ENCODE measurements around the gene FLNB.

FLNB gene

DNA sequence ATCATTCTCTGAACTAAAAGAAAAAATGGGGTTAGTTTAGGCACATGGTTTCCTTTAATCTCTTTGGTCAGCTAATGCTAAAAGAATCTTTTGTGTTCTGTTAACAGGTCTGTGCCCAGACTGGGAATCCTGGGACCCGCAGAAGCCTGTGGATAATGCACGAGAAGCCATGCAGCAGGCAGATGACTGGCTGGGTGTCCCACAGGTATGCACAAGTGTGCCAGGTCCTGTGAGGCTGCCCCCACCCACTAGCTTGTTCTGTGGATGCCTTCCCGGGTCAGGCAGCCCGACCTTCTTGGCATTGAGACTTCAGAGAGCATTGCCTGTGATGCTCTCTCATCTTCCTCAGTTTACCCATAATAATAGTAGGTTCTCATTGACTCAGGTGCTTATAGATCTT lies 70.4 kb downstream of the FLNB start:
- no peak for DNase-seq (ENCODE audit: low spot score)

DNA sequence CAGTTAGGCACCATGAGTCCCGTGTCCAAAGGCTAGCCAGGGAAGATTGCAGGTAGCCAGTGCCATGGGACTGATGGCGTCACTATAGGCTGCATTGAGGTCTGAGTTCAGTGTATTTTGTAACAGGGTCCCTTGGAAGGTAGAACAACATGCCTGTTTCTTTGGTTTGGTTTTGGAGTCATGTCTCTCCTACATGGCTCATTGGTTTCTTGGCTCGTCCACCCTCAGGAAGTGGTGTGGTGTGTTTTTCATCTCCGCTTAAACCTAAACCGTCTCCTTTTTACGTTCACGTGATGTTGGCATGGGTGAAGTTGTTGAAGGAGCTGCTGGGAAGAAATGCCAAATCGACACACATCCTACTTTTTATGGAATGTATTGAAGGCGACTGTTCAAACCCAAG lies 71.6 kb downstream of the FLNB start:
- DNase-seq (ENCODE audit: low spot score), result no peak

DNA sequence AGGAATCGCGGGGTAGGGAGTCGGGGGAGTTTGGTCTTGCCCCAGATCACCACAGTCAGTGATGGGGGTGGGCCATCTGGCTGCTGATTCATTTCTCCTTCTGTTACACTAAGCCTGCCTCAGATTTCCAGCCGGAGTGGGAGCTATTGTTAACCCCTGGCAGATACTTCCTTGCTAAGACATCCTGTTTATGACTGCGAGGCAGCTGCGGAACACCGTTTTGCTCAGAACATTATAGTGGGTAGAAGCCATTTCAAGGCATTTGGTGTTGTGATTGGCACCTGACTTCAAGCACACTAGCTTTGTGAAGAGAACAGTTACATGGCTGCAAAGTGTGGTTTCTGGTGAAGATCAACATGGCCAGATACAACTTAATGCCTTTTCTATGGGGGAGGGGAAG lies 73.8 kb downstream of the FLNB start:
- no peak for DNase-seq (ENCODE audit: low spot score)

DNA sequence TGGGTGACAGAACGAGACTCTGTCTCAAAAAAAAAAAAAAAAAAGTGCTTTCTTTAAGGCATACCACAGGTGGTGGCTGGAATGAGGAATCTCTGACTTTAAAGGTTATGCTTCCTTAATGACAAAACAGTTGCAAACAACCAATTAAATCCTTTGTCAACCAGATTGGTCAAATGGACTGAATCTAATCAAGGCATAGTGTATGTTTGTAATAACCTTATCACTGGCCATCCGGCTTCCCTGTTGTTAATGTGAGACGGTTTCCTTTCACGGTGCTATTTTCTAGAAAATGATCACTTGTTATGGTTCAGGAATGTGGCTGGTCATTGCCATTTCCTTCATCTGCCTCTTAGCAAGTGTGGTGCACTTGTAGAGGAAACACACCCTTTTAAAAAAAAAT lies 75.9 kb downstream of the FLNB start:
- no peak for DNase-seq (ENCODE audit: low spot score)

DNA sequence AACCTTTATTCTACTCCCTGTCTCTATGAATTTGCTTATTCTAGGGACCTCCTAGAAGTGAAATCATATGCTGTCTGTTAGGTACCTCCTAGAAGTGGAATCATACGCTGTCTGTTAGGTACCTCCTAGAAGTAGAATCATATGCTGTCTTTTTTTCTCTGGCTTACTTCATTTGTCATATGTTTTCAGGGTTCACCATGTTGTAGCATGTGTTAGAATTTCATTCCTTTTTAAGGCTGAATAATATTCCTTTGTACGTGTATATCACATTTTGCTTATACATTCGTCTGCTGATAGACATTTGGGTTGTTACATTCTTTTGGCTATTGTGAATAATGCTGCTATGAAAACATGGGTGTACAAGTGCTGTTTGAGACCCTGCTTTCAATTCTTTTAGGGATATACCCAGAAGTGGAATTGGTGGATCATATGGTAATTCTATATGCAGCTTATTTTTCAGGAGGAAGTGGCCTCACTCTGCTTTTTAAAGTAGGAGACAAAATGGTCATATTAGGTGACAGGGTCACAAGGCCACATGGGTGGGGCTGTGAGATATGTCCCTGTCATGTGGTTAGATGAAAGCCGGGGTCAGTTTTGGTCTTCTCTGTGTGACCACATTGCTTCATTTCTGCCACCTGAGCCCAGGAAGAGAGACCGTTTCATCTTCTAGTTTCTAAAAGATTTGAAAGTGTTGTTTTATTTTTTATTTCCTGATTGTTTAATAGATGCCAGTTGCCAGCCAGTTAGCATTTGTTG lies 76.7 kb downstream of the FLNB start:
- DNase-seq (ENCODE audit: low spot score), result no peak

DNA sequence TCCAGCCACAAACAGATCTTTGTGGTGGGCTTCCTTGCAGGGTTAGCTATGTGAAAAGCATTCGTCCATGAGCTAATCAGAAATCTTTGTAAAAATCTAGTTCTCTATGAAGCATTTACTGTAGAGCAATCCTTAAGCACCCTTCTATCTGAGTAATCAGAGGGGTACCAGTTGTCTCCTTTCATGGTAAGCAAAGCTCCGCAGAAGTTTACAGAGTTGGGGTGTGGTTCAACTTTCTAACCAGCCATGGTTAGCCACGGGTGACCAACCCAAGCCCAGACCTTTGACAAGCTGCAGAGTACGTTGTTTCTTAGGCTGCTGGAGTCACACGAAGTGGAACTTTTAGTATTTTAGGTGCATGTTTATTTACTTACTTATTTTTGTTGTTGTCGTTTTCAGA lies 77.4 kb downstream of the FLNB start:
- DNase-seq (ENCODE audit: low spot score), result no peak

DNA sequence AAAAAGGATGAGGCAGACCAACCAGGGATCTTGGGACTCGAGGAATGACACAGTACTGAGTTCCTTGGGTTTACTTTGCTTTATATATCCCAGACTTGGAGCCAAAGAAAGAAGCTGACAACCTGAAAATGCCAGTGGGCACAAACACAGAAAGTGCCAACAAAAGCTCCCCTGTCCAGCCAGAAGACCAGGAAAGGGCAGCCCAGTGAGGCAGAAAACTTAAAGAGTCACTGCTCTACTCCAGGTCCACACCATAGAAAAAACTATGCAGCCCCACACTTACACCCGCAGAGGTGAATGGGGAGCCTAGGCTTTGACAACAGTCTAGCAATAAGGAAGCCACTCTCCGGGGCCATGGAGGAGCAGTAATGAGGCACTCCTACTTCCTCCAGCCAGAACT lies 80.3 kb downstream of the FLNB start:
- no peak for DNase-seq (ENCODE audit: low spot score)

DNA sequence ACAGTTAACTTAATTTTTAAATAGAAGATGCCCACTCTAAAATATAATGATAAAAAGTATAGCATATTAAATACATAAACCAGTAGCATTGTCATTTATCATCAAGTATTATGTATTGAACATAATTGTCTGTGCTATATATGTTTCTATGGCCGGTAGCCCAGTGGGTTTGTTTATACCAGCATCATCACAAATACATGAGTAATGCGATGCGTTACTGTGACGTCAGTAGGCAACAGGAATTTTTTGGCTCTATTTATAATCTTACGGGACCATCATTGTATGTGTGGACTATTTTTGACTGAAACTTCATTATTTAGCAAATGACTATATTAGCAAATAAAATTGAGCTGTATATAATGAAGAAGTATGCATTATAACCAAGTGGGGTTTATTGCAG lies 82.1 kb downstream of the FLNB start:
- no peak for DNase-seq (ENCODE audit: low spot score)

DNA sequence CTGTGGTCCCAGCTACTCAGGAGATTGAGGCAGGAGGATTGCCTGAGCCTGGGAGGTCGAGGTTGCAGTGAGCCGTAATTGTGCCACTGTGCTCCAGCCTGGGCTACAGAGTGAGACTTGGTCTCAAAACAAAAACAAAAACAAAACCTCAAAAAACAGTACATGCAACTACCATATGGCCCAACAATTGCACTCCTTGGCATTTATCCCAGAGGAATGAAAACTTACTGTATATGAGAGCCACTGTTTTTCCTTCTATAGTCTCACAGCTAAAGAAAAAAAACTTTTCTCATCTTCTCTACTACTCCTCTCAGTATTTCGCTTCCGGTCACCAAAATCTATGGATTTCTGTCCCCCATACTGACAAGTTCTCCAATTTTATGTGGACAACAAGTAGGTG lies 84.3 kb downstream of the FLNB start:
- no peak for DNase-seq (ENCODE audit: low spot score)

DNA sequence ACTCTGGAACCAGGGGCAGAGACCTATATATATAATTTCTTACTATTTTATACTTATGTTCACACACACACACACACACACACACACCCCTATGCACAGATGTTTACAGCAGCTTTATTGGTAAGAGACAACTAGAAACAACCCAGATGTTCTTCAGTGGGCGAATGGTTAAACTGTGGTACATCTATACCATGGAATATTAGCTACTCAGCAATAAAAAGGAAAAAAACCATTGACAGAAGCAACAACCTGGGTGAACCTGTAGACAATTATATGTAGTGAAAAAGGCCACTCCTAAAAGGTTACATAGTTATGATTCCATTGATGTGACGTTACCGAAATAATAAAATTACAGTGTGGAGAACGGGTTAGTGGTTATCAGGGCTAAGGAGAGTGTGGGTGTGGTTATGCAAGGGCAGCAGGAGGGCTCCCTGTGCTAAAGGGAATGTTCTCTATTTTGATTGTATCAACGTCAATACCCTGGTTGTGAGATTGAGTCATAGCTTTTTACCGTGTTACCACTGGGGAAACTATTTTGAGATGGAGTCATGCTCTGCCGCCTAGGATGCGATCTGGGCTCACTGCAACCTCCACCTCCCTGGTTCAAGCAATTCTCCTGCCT lies 85.5 kb downstream of the FLNB start:
- no peak for DNase-seq (ENCODE audit: low spot score)

DNA sequence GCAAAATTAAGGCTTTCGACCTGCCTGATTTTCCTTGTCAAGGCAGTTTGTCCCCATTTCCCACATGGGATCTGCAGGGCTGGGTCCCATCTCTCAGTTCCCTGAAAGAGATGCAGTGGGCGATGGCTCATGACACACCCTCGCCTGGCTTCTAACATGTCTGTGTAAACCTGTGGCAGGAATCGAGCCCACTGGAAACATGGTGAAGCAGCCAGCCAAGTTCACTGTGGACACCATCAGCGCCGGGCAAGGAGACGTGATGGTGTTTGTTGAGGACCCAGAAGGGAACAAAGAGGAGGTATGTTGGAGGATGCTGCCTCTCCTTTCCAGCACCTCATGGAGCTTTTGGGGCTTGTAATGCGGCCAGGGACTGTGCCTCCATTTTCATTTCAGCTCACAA lies 86.4 kb downstream of the FLNB start:
- DNase-seq (ENCODE audit: low spot score), result no peak

DNA sequence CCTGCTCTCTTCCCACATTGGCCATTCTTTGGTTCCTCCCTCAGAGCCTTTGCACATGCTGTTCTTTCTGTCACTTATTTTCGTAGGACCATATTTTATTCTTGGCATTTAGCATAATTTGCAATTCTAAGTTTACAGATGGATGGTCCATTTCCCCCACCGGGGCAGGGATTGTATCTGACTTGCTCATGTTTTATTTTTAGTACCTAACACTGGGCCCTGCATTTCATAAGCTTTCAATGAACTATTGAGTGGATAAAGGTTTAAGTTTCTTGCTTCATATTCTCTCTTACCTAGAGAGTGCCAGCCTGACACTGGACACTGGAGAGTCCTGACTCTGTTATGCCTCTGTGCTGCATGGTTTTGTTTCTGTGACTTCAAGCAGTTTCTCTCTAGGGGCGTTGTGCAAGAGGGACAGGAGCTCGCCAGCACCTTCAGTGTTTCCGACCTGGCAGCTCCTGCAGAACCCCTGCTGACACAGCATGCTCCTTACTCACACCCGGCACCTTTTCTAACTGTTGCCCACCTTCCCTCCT lies 87.4 kb downstream of the FLNB start:
- DNase-seq (ENCODE audit: low spot score), result no peak

DNA sequence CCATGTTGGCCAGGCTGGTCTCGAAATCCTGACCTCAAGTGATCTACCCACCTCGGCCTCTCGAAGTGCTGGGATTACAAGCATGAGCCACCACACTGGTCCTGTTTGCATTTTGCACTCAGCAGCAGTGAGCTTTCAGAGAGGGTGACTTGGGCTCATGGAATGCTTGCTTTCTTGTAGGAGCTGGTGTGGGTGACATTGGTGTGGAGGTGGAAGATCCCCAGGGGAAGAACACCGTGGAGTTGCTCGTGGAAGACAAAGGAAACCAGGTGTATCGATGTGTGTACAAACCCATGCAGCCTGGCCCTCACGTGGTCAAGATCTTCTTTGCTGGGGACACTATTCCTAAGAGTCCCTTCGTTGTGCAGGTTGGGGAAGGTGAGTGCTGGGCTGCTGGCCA lies 90.3 kb downstream of the FLNB start:
- DNase-seq (ENCODE audit: low spot score), result no peak

DNA sequence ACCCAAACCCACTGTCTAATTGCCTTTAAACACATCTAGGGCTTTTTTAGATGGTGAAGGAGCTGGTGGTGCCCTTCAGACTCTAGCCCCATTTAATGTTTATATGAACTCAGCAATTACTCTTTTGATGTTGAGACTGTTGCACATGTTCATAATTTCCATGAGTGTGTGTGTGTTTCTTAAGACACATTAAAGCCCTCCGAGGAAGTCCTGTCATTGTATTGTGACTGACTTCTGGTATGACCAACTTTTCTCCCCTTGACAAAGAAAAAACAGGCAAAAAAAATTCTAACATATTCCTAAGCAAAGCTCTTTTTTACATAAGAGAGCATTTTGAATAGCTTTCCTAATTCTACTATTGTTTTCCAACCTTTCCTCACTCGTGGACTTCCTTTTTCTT lies 91.6 kb downstream of the FLNB start:
- no peak for DNase-seq (ENCODE audit: low spot score)

DNA sequence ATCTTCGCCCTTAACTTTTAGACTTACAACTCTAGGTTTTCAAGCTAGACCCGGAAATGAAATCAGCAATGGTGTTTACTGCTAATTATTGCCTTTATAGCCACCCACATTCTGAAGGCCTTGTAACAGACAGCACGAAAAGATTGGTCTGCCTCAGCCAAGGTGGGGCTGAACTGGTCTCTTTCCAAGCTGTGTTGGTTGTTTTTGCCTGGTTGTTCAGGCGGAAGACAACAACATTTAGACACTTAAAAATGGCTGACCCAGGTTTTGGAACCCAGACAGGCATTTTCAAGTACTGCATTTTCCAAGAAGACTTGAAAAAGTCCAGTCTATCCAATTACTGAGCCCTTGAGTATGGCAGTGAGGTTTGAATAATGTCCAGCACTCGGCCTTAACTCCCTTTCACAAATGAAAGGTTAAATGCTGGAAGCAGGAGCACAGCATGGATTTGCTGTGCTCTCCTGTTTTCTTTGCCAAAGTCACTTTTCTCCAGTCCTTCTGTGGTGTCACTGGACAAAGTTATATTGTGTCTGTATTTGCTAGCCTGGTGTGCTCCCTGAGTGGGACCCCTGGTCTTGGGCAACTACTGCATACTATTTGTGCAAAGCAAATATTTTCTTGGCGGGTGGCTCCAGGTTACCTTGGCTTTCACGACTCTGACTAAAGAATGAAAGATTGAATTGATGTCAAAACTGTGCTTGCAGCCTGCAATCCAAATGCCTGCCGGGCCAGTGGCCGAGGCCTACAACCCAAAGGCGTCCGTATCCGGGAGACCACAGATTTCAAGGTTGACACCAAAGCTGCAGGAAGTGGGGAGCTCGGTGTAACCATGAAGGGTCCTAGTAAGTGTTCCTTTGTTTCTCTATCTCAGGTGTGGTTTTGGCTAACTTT lies 93.5 kb downstream of the FLNB start:
- DNase-seq (ENCODE audit: low spot score), result no peak

DNA sequence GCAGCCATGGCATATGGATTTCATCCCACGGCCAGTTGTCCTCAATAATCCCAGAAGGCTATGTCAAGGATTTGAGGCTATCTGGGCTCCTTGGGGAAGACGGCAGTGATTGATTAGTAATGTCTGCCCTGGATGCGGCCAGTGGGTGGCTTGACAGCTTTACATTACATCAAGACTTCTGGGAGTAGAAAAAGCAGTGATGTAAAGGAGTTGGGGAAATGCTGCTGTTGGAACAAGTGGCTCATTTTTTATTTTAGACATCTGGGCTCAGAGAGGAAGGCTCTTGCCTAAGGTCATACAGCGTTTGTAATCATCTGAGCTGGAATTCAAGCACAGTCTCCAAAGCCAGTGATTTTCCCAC lies 94.1 kb downstream of the FLNB start:
- no peak for DNase-seq (ENCODE audit: low spot score)

DNA sequence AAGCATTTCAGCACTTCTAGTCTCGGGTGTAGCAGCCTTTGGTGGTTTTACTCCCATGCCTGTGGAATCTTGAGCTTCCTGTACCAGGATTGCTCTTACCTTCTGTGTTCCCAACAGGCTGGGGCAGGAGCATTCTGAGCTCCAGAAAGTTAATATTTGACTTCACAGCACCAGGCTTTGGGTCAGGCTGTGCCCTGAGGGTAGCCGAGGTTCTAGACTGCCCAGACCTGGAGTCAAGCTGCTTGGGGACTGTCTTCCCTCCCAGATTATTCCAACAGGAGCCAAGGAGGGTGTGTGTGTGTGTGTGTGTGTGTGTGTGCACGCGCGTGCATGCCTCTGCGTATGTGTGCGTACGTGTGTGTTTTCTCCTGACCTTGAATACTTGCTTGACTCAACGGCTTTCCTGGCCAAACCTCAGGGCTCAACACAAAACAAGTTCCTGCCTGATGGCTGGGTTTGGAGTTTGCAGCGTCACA lies 94.8 kb downstream of the FLNB start:
- no peak for DNase-seq (ENCODE audit: low spot score)

DNA sequence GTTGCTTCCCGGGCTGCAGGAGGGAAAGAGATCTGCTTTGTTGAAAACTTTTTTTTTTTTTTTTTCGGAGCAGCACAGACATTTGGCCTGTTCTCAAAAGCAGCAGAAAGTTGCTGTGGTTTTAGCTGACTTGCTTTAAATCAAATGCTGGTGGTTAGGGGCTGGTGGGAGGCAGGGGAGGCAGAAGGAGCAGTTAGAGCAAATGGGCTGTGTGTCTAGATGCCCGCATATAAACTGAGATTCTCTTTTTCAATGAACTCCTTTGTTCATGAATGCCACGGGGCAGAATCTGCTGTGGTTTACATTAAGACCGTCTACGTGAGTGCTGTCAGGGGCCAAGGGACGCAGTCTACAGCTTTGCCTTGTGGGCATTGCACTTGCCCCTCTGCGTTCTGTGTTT lies 95.9 kb downstream of the FLNB start:
- no peak for DNase-seq (ENCODE audit: low spot score)

DNA sequence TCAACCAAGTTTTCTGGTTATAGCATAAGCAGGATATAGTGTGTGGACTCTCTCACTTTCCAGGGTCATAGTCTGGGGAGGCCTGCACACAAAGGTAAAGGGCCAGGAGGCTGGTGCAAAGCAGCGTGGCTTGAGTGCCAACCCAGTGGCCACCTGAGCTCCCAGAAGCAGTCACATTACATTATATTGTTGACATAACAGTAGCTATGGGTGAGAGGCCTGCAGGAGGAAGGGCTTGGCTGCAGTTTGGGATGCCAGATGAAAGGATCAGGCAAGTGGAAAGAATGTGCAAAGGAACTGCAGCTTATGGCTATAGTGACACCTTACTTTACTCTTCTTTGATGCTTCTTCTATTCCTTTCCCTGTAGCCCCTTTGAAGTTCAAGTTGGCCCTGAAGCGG lies 96.5 kb downstream of the FLNB start:
- DNase-seq (ENCODE audit: low spot score), result no peak

DNA sequence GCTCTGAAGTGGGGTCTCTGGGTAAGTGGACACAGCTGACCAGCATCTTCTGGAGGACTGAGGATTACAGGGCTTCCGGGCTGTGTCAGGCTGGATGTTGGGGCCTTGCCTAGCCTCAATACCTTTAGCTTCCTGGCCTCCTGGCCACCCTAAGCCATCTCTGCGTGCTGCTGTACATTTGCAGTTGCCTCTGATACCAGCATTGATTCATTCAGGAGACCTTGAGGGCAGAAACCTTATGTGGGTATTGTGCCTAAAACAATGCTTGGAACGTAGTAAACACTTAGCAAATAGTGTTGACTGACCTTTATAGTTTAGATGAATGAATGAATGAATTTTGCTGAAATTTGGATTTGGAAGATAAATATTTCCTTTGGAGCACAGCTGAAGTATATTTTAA lies 97.0 kb downstream of the FLNB start:
- DNase-seq (ENCODE audit: low spot score), result no peak

DNA sequence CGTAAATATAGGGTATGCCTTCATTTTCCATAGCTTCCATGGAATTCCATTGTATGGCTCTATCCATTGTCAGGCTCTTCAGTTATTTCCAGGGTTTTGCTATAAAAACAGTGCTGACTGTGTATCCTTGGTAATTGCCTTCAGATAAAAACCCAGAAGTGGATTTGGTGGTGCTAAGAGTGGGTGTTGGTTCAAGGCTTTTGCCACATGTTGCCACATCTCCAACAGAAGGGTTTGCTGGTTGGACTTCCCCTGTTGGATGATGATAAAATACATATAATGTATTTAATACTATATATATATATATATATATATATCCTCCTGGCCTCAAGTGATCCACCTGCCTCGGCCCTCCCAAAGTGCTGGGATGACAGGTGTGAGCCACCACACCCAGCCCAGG lies 97.8 kb downstream of the FLNB start:
- no peak for DNase-seq (ENCODE audit: low spot score)

DNA sequence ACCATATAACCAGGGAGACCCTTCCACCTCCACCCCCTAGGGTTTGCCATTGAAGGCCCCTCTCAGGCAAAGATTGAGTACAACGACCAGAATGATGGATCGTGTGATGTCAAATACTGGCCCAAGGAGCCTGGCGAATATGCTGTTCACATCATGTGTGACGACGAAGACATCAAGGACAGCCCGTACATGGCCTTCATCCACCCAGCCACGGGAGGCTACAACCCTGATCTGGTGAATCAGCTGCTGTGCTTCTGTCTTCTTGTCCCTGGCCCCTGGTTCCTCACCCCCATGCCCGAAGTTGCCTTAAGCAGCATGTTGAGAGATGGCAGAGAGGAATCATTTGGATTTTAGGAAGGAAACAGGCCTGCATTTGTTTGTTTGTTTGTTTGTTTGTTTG lies 98.4 kb downstream of the FLNB start:
- DNase-seq (ENCODE audit: low spot score), result no peak

DNA sequence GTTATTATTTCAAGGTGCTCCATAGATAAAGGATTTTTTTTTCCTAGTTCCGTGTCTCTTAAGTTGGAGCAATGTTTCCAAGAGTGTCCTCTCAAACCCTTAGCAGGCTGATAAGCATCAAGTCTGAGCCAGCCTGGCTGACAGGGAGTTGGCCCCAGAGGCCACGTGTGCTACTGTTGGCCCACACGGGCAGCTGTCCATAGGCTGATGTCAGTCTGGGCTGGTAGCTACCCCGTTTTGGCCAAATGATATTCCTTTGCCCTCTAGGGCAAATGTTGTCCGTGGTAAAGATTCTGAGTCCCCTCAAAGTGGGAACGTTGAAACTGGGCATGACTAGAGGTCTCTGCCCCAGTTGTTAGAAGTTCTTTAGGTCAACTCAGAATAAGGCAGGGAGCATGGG lies 99.4 kb downstream of the FLNB start:
- DNase-seq (ENCODE audit: low spot score), result no peak
